ENCODE results near the gene CLEC2D. TPM values are rescaled to one million over a fixed set of nuclear protein-coding genes. Genes with fewer than 3 reads are reported as not detected.

The CLEC2D gene
- total and polyA plus RNA-seq, 10 of the 15 experiments (the other 5 are each of a cell fraction or from before 2014, with no cell fraction given): 4.6 to 29.8 (median 16.0) TPM

DNA sequence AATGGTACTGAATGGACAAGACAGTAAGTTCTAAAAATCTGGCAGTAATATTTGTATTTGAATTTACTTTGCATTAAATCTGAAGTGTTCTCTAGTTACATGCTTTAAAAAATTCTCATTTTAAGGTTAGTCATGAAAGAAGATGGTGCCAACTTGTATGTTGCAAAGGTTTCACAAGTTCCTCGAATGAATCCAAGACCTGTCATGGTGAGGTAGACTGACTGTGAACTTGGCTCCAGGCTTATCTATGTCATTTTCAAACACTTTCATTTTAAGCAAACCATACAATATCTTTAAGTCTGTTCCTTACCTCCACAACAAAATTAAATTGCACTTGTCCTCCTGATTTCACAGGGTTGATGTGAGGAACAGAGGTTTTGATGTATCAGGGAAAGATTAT, 23.4 kb downstream of the CLEC2D start:
- peaks cover 4% of the 10 kb centered on the region; the same call in 2 of the 3 replicates for H3K9me3 ChIP-seq (replicated peaks; ENCODE audit: control insufficient read depth, insufficient read depth, low read length)

DNA sequence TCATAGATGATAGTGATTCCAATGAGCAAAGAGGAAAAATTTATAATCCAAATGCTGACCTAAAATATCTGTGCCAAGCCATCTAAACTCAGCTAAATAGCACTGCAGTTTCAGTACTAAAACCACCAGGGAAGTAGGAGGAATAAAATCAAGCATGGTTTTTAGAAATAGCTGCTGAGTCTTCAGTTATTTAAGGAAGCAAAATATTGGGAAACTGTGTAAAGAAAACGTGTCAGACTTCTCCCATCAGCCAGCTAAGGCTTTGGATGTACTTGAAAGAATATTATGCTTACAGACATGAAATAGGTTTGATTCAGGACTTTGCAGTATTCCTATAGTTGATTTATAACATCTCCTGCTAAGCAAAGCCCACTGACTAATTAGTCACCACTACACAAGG, 24.7 kb downstream of the CLEC2D start:
- H2AFZ ChIP-seq (ENCODE audit: control insufficient read depth, low read depth, low read length): no peak overlapping the region
- H3K79me2 ChIP-seq (ENCODE audit: control insufficient read depth, insufficient read depth, low read length): no peaks in the 10 kb centered on the region
- no peak overlapping the region for H3K4me3 ChIP-seq
- H3K9me3 ChIP-seq (replicated peaks; ENCODE audit: control insufficient read depth, insufficient read depth, low read length): peaks cover 2% of the 10 kb centered on the region
- DNase-seq (ENCODE audit: low read depth, low spot score) (no peak), ATAC-seq (no peak), FAIRE-seq (no peak)
- no TSS peak for BruUV-seq (replicated peaks)
- no peaks in the 10 kb centered on the region for H3K4me1 ChIP-seq (ENCODE audit: control insufficient read depth, insufficient read depth, low read length)
- WGBS (ENCODE audit: insufficient coverage, insufficient replicate concordance, low lambda C conversion rate, missing lambda C conversion rate): 35% methylated on average over 1 of the region's 1 CpG
- no peak overlapping the region for H3K27ac ChIP-seq (ENCODE audit: control insufficient read depth, insufficient read depth)
- H3K9ac ChIP-seq (ENCODE audit: control insufficient read depth, insufficient read depth, low read length): no peak overlapping the region
- ChIA-PET RAD21 (ENCODE audit: unreplicated experiment) (no interaction called here), POLR2A (interaction anchor here (0.6 kb wide), 1 partner anchor 106 kb away, joined by 3 read pairs; no protein-coding TSS in a partner anchor), SMC1A (ENCODE audit: uncharacterized antibody, unreplicated experiment) (interaction anchor here (0.7 to 1.4 kb wide), 2 partner anchors 11 to 14 kb away, joined by 4 to 6 read pairs; no protein-coding TSS in a partner anchor), CTCF (no interaction called here)
- in situ Hi-C loops (cut with MboI): no loop called here
- peaks cover 0 to 27% of the 10 kb centered on the region in 2 experiments; a peak in 2 of 4 replicates for H3K36me3 ChIP-seq (ENCODE audit: control insufficient read depth in 2 of 2, insufficient read depth in 2 of 2, low read length in 1 of 2)
- H4K20me1 ChIP-seq (ENCODE audit: control insufficient read depth, insufficient read depth): no peaks in the 10 kb centered on the region
- H3K4me2 ChIP-seq (ENCODE audit: control insufficient read depth, insufficient read depth): no peak overlapping the region
- no peaks in the 10 kb centered on the region for H3K27me3 ChIP-seq (replicated peaks in 1 of 2; ENCODE audit: control insufficient read depth in 2 of 2, insufficient read depth in 2 of 2, low read length in 1 of 2)
- intact Hi-C loops (cut with micrococcal nuclease; ENCODE audit: unreplicated experiment): no loop called here
- TF ChIP-seq, protein P1, sequence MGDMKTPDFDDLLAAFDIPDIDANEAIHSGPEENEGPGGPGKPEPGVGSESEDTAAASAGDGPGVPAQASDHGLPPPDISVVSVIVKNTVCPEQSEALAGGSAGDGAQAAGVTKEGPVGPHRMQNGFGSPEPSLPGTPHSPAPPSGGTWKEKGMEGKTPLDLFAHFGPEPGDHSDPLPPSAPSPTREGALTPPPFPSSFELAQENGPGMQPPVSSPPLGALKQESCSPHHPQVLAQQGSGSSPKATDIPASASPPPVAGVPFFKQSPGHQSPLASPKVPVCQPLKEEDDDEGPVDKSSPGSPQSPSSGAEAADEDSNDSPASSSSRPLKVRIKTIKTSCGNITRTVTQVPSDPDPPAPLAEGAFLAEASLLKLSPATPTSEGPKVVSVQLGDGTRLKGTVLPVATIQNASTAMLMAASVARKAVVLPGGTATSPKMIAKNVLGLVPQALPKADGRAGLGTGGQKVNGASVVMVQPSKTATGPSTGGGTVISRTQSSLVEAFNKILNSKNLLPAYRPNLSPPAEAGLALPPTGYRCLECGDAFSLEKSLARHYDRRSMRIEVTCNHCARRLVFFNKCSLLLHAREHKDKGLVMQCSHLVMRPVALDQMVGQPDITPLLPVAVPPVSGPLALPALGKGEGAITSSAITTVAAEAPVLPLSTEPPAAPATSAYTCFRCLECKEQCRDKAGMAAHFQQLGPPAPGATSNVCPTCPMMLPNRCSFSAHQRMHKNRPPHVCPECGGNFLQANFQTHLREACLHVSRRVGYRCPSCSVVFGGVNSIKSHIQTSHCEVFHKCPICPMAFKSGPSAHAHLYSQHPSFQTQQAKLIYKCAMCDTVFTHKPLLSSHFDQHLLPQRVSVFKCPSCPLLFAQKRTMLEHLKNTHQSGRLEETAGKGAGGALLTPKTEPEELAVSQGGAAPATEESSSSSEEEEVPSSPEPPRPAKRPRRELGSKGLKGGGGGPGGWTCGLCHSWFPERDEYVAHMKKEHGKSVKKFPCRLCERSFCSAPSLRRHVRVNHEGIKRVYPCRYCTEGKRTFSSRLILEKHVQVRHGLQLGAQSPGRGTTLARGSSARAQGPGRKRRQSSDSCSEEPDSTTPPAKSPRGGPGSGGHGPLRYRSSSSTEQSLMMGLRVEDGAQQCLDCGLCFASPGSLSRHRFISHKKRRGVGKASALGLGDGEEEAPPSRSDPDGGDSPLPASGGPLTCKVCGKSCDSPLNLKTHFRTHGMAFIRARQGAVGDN (IDR thresholded peaks at IDR 0.05): no peak
- TF ChIP-seq, protein P2, sequence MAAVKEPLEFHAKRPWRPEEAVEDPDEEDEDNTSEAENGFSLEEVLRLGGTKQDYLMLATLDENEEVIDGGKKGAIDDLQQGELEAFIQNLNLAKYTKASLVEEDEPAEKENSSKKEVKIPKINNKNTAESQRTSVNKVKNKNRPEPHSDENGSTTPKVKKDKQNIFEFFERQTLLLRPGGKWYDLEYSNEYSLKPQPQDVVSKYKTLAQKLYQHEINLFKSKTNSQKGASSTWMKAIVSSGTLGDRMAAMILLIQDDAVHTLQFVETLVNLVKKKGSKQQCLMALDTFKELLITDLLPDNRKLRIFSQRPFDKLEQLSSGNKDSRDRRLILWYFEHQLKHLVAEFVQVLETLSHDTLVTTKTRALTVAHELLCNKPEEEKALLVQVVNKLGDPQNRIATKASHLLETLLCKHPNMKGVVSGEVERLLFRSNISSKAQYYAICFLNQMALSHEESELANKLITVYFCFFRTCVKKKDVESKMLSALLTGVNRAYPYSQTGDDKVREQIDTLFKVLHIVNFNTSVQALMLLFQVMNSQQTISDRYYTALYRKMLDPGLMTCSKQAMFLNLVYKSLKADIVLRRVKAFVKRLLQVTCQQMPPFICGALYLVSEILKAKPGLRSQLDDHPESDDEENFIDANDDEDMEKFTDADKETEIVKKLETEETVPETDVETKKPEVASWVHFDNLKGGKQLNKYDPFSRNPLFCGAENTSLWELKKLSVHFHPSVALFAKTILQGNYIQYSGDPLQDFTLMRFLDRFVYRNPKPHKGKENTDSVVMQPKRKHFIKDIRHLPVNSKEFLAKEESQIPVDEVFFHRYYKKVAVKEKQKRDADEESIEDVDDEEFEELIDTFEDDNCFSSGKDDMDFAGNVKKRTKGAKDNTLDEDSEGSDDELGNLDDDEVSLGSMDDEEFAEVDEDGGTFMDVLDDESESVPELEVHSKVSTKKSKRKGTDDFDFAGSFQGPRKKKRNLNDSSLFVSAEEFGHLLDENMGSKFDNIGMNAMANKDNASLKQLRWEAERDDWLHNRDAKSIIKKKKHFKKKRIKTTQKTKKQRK (IDR thresholded peaks at IDR 0.05; ENCODE audit: low read depth, low read length): no peak
- no peak for TF ChIP-seq ZNF207 (IDR thresholded peaks at IDR 0.05; ENCODE audit: borderline replicate concordance)
- no peak for TF ChIP-seq POU2F2 (IDR thresholded peaks at IDR 0.05; ENCODE audit: borderline replicate concordance, low read depth, low read length)
- TF ChIP-seq, protein P3, sequence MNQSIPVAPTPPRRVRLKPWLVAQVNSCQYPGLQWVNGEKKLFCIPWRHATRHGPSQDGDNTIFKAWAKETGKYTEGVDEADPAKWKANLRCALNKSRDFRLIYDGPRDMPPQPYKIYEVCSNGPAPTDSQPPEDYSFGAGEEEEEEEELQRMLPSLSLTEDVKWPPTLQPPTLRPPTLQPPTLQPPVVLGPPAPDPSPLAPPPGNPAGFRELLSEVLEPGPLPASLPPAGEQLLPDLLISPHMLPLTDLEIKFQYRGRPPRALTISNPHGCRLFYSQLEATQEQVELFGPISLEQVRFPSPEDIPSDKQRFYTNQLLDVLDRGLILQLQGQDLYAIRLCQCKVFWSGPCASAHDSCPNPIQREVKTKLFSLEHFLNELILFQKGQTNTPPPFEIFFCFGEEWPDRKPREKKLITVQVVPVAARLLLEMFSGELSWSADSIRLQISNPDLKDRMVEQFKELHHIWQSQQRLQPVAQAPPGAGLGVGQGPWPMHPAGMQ (IDR thresholded peaks at IDR 0.05; ENCODE audit: borderline replicate concordance): no peak
- TF ChIP-seq RFX5 (IDR thresholded peaks at IDR 0.05; ENCODE audit: low read depth, low read length): no peak

More for the DNA sequence above, 23.4 kb downstream of the CLEC2D start:
- RAD21 ChIA-PET (ENCODE audit: unreplicated experiment): no interaction called here
- H3K27me3 ChIP-seq (replicated peaks in 1 of 2; ENCODE audit: control insufficient read depth in 2 of 2, insufficient read depth in 2 of 2, low read length in 1 of 2): no peaks in the 10 kb centered on the region
- TF ChIP-seq LARP7 (IDR thresholded peaks at IDR 0.05): no peak
- TF ChIP-seq POLR2AphosphoS5 (IDR thresholded peaks at IDR 0.05; ENCODE audit: low read length): peak; percentile 25; the same call in 1 of the 2 replicates
- TF ChIP-seq MYB (IDR thresholded peaks at IDR 0.05; ENCODE audit: borderline replicate concordance, low read depth, low read length): no peak
- no peak for TF ChIP-seq MEF2A (IDR thresholded peaks at IDR 0.05; ENCODE audit: insufficient read depth, low read depth, low read length)
- WGBS (ENCODE audit: insufficient coverage, insufficient replicate concordance, low lambda C conversion rate, missing lambda C conversion rate): 100% methylated on average over 1 of the region's 1 CpG
- ATAC-seq (no peak), FAIRE-seq (no peak), DNase-seq (ENCODE audit: low read depth, low spot score) (no peak)
- no peak overlapping the region for H3K9ac ChIP-seq (ENCODE audit: control insufficient read depth, insufficient read depth, low read length)
- no peak overlapping the region for H3K4me3 ChIP-seq
- H3K36me3 ChIP-seq (ENCODE audit: control insufficient read depth in 2 of 2, insufficient read depth in 2 of 2, low read length in 1 of 2): peaks cover 0 to 34% of the 10 kb centered on the region in 2 experiments; a peak in 2 of 4 replicates
- H3K79me2 ChIP-seq (ENCODE audit: control insufficient read depth, insufficient read depth, low read length): no peaks in the 10 kb centered on the region
- CTCF ChIA-PET: no interaction called here
- in situ Hi-C loops (cut with MboI): no loop called here
- intact Hi-C loops (cut with micrococcal nuclease; ENCODE audit: unreplicated experiment): no loop called here
- H3K27ac ChIP-seq (ENCODE audit: control insufficient read depth, insufficient read depth): no peak overlapping the region
- H3K4me2 ChIP-seq (ENCODE audit: control insufficient read depth, insufficient read depth): no peak overlapping the region
- no peaks in the 10 kb centered on the region for H4K20me1 ChIP-seq (ENCODE audit: control insufficient read depth, insufficient read depth)
- POLR2A ChIA-PET: no interaction called here
- SMC1A ChIA-PET (ENCODE audit: uncharacterized antibody, unreplicated experiment): no interaction called here
- H2AFZ ChIP-seq (ENCODE audit: control insufficient read depth, low read depth, low read length): no peak overlapping the region
- H3K4me1 ChIP-seq (ENCODE audit: control insufficient read depth, insufficient read depth, low read length): no peaks in the 10 kb centered on the region
- no TSS peak for BruUV-seq (replicated peaks)

All from GM12878 (cell line).